ENCODE data around the gene ARHGEF2. TPM values are rescaled to one million over a fixed set of nuclear protein-coding genes. Genes with fewer than 3 reads are reported as not detected.

The ARHGEF2 gene
- total and polyA plus RNA-seq, 9 of the 15 experiments (the other 6 are each of a cell fraction or from before 2014, with no cell fraction given): 7.1 to 162 (median 62.2) TPM

DNA sequence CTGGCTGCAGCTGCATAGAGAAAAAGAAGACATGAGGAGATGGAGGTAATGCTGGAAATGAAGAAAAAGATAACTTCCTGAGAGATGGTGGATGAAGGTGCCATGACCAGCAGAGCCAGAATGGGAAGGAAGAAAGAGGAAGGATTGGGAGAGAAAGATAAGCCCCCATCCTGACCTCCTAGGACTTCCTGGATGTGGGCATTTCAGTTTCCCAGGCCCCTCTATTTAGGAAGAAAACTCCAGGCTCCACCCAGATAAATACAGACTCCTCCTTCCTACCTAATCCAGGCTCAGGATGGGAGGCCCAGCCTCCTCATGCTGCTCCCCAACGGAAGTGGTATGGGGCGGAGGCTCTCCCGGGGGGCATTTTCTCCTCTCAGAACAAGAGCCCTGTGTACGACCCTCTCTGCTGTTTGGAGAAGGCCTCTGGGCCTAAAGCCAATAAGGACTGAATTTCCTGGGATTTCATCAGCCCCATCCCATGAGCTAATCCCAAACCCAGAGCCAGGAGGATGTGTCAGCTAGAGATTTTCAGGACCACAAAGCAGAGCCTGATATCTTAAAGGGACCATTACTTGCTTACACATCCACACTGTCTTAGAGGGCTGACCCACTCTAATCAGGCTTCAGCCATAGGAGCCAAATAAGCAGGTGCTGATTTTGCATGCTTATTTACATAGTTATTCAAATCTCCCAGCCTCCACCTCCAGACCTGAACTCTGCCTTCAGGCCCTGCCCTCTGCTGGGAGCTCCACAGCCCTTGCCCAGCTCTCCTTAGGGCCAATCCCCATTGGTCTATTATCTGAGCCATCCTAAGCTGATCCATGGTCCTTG, 5.1 kb upstream of the ARHGEF2 start (continued):
- TF ChIP-seq, protein P1, sequence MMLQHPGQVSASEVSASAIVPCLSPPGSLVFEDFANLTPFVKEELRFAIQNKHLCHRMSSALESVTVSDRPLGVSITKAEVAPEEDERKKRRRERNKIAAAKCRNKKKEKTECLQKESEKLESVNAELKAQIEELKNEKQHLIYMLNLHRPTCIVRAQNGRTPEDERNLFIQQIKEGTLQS (IDR thresholded peaks at IDR 0.05): peak; percentile 93
- TF ChIP-seq, protein P1 (CRISPR knock-in tag; conservative IDR thresholded peaks at IDR 0.05): no peak
- TF ChIP-seq, protein P2, sequence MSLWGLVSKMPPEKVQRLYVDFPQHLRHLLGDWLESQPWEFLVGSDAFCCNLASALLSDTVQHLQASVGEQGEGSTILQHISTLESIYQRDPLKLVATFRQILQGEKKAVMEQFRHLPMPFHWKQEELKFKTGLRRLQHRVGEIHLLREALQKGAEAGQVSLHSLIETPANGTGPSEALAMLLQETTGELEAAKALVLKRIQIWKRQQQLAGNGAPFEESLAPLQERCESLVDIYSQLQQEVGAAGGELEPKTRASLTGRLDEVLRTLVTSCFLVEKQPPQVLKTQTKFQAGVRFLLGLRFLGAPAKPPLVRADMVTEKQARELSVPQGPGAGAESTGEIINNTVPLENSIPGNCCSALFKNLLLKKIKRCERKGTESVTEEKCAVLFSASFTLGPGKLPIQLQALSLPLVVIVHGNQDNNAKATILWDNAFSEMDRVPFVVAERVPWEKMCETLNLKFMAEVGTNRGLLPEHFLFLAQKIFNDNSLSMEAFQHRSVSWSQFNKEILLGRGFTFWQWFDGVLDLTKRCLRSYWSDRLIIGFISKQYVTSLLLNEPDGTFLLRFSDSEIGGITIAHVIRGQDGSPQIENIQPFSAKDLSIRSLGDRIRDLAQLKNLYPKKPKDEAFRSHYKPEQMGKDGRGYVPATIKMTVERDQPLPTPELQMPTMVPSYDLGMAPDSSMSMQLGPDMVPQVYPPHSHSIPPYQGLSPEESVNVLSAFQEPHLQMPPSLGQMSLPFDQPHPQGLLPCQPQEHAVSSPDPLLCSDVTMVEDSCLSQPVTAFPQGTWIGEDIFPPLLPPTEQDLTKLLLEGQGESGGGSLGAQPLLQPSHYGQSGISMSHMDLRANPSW (CRISPR knock-in tag; IDR thresholded peaks at IDR 0.05): no peak
- TF ChIP-seq, protein P3, sequence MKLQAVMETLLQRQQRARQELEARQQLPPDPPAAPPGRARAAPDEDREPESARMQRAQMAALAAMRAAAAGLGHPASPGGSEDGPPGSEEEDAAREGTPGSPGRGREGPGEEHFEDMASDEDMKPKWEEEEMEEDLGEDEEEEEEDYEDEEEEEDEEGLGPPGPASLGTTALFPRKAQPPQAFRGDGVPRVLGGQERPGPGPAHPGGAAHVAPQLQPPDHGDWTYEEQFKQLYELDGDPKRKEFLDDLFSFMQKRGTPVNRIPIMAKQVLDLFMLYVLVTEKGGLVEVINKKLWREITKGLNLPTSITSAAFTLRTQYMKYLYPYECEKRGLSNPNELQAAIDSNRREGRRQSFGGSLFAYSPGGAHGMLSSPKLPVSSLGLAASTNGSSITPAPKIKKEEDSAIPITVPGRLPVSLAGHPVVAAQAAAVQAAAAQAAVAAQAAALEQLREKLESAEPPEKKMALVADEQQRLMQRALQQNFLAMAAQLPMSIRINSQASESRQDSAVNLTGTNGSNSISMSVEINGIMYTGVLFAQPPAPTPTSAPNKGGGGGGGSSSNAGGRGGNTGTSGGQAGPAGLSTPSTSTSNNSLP (IDR thresholded peaks at IDR 0.05; ENCODE audit: borderline replicate concordance, low read depth, low read length): no peak
- TF ChIP-seq TBL1XR1 (IDR thresholded peaks at IDR 0.05; ENCODE audit: low read length in 2 of 2) (no peak), WHSC1 (IDR thresholded peaks at IDR 0.05; ENCODE audit: low read length) (no peak), HDAC2 (IDR thresholded peaks at IDR 0.05) (no peak; the same call in 1 of the 2 replicates)

Measured in K562 (cell line).